K562 (cell line): ENCODE data around the gene COMP. TPM values are rescaled to one million over a fixed set of nuclear protein-coding genes. Genes with fewer than 3 reads are reported as not detected.

Experiments
- ATAC-seq: fragments of 200-7000 bp; cut with Tn5 transposase; 3 replicates; pipeline ENCODE4 v1.9.1; 2020; ENCODE audit warnings: moderate library complexity
- BruUV-seq: library from RNA; stranded (reverse); fragments of 400-500 nt; replicated peaks from 2 replicates; lab custom pipeline; 2021; lab: Mats Ljungman, UMichigan
- CTCF ChIA-PET: fragments of 300-600 bp; formaldehyde crosslinking; extraction: SDS; loops from one replicate; lab custom pipeline; 2021; ENCODE audit warnings: low intra/inter-chr PET ratio; lab: Yijun Ruan, JAX
- POLR2A ChIA-PET: fragments of 300-600, 350-650 bp; sonication (Branson Sonifier 250); formaldehyde crosslinking; extraction: SDS; loops from one replicate; lab custom pipeline; 2021; ENCODE audit warnings: antibody characterized with exemption, inconsistent platforms; lab: Yijun Ruan, JAX
- DNase-seq, 4 experiments: peaks; one replicate each; pipeline versions ENCODE4 v3.0.0 to v3.0.0-alpha.2; 2011 to 2018; ENCODE audit warnings: low spot score in 3 of 4, mixed read lengths in 3 of 4; ENCODE audit errors: extremely low read depth in 1 of 4
- FAIRE-seq: peaks from 2 replicates; lab custom pipeline; 2011; peaks lifted over from hg19 to GRCh38; lab: Jason Lieb, UNC
- H2AFZ ChIP-seq: 2 replicates; pipeline ENCODE4 v1.6.0; 2011; ENCODE audit warnings: low read depth, low read length, control low read depth, inconsistent platforms
- H3K27ac ChIP-seq: fragments of 200-600 bp; 3 replicates; pipeline ENCODE4 v1.8.0; 2011; ENCODE audit warnings: low read depth, mild to moderate bottlenecking, control low read depth, inconsistent platforms, low read length, moderate library complexity, mixed read lengths; ENCODE audit errors: extremely low read depth
- H3K27me3 ChIP-seq, 2 experiments: fragments of 300-600 bp in 1 of 2; 2 replicates in 1 of 2; 3 replicates in 1 of 2; pipeline versions ENCODE4 v1.6.0 to v1.8.0; 2011; ENCODE audit warnings: inconsistent platforms in 2 of 2, low read length in 2 of 2, mild to moderate bottlenecking in 1 of 2, mixed read lengths in 1 of 2, moderate library complexity in 1 of 2; ENCODE audit not compliant: control insufficient read depth in 2 of 2, insufficient read depth in 2 of 2
- H3K36me3 ChIP-seq: fragments of 300-600 bp; 3 replicates; pipeline ENCODE4 v1.8.0; 2011; ENCODE audit warnings: mild to moderate bottlenecking, low read length, inconsistent platforms; ENCODE audit not compliant: control insufficient read depth, insufficient read depth
- H3K4me1 ChIP-seq, 2 experiments: fragments of 200-600 bp in 1 of 2; replicated peaks in 1 of 2; 2 replicates in 1 of 2; 3 replicates in 1 of 2; pipeline versions ENCODE4 v1.5.1 to v1.8.0; 2011; ENCODE audit warnings: inconsistent platforms in 2 of 2, low read length in 2 of 2, mild to moderate bottlenecking in 1 of 2, mixed read lengths in 1 of 2, moderate library complexity in 1 of 2; ENCODE audit not compliant: control insufficient read depth in 2 of 2, insufficient read depth in 2 of 2
- H3K4me2 ChIP-seq: 2 replicates; pipeline ENCODE4 v1.6.1; 2011; ENCODE audit warnings: low read length, control low read depth, inconsistent platforms, mixed read lengths; ENCODE audit not compliant: insufficient read depth
- H3K4me3 ChIP-seq: fragments of 200-600 bp; sonication (generic), shearing (Covaris generic); 2 replicates; pipeline ENCODE4 v1.5.1; 2016; ENCODE audit warnings: control low read depth, inconsistent platforms
- H3K79me2 ChIP-seq: fragments of 200-600 bp; 3 replicates; pipeline ENCODE4 v1.8.0; 2011; ENCODE audit warnings: low read length, inconsistent platforms; ENCODE audit not compliant: control insufficient read depth, insufficient read depth
- H3K9ac ChIP-seq, 2 experiments: 2 replicates each; pipeline versions ENCODE4 v1.6.0 to v1.6.1; 2011; ENCODE audit warnings: low read depth in 2 of 2, low read length in 2 of 2, control low read depth in 1 of 2, inconsistent platforms in 1 of 2, mild to moderate bottlenecking in 1 of 2, mixed read lengths in 1 of 2; ENCODE audit not compliant: insufficient read depth in 1 of 2
- H3K9me1 ChIP-seq: one replicate; pipeline ENCODE4 v1.6.0; 2011; ENCODE audit warnings: inconsistent platforms, mild to moderate bottlenecking, low read length, moderate library complexity; ENCODE audit not compliant: control insufficient read depth, insufficient read depth
- H3K9me3 ChIP-seq: replicated peaks from 2 replicates; pipeline ENCODE4 v1.5.1; 2011; ENCODE audit warnings: low read depth, low read length, inconsistent platforms; ENCODE audit not compliant: control insufficient read depth, insufficient read depth
- H4K20me1 ChIP-seq: replicated peaks from 2 replicates; pipeline ENCODE4 v1.6.1; 2011; ENCODE audit warnings: low read length, inconsistent platforms, mixed read lengths; ENCODE audit not compliant: control insufficient read depth, insufficient read depth
- ARID1B ChIP-seq: fragments of 450-650 bp; IDR thresholded peaks from 2 replicates; pipeline ENCODE4 v1.6.1; 2016; ENCODE audit warnings: antibody characterized with exemption, mild to moderate bottlenecking, inconsistent platforms
- GTF2E2 ChIP-seq: fragments of 200-800 bp; sonication (Bioruptor generic); IDR thresholded peaks from 2 replicates; pipeline ENCODE4 v1.6.1; 2016; ENCODE audit warnings: missing genetic modification characterization, missing compliant biosample characterization
- HNRNPK ChIP-seq: fragments of 200-400 bp; formaldehyde crosslinking; IDR thresholded peaks from one replicate; pipeline ENCODE4 v1.6.1; 2018; ENCODE audit warnings: mild to moderate bottlenecking, low read depth, low read length; ENCODE audit not compliant: poor library complexity, severe bottlenecking
- HOXB6 ChIP-seq: fragments of 250-450 bp; sonication (Bioruptor Pico); IDR thresholded peaks from 2 replicates; pipeline ENCODE4 v1.5.1; 2022; ENCODE audit warnings: mild to moderate bottlenecking, borderline replicate concordance
- KLF6 ChIP-seq: fragments of 250-450 bp; sonication (Bioruptor Pico); IDR thresholded peaks from 2 replicates; pipeline ENCODE4 v1.4.0; 2020; ENCODE audit warnings: mild to moderate bottlenecking, moderate library complexity, borderline replicate concordance
- PTBP1 ChIP-seq: fragments of 200-400 bp; formaldehyde crosslinking; IDR thresholded peaks from 2 replicates; pipeline ENCODE4 v1.6.1; 2017; ENCODE audit warnings: low read depth, low read length
- RFX1 ChIP-seq: fragments of 450-650 bp; IDR thresholded peaks from 2 replicates; pipeline ENCODE4 v1.6.1; 2016; ENCODE audit warnings: mild to moderate bottlenecking, moderate library complexity
- TGIF2 ChIP-seq: sonication (generic); formaldehyde crosslinking; IDR thresholded peaks from 2 replicates; pipeline ENCODE4 v1.8.1; 2022; ENCODE audit warnings: mild to moderate bottlenecking, missing genetic modification reagents, moderate library complexity
- XRCC3 ChIP-seq: fragments of 450-650 bp; IDR thresholded peaks from 2 replicates; pipeline ENCODE4 v1.6.1; 2017; ENCODE audit warnings: mild to moderate bottlenecking, moderate library complexity
- YY1 ChIP-seq, 3 experiments: IDR thresholded peaks; 2 replicates each; pipeline ENCODE4 v1.6.1; 2011; ENCODE audit warnings: low read length in 2 of 3, mild to moderate bottlenecking in 2 of 3, moderate library complexity in 2 of 3, borderline replicate concordance in 1 of 3, control low read depth in 1 of 3, low read depth in 1 of 3; ENCODE audit not compliant: insufficient read depth in 3 of 3, insufficient replicate concordance in 2 of 3, control insufficient read depth in 1 of 3, insufficient read length in 1 of 3; ENCODE audit errors: extremely low read depth in 1 of 3
- ZNF57 ChIP-seq: fragments of 450-650 bp; formaldehyde crosslinking; IDR thresholded peaks from 2 replicates; pipeline ENCODE4 v1.4.0; 2020; ENCODE audit warnings: mild to moderate bottlenecking, moderate library complexity
- ZNF695 ChIP-seq: fragments of 450-650 bp; formaldehyde crosslinking; IDR thresholded peaks from 2 replicates; pipeline ENCODE4 v1.4.0; 2020; ENCODE audit warnings: mild to moderate bottlenecking, moderate library complexity
- ZNF707 ChIP-seq: fragments of 250-450 bp; sonication (Bioruptor Pico); conservative IDR thresholded peaks from 2 replicates; pipeline ENCODE4 v1.8.0; 2022; ENCODE audit warnings: inconsistent platforms, mild to moderate bottlenecking, moderate library complexity
- WGBS: fragments of 100-300 bp; shearing (Covaris generic); methylation state at CpG from one replicate; pipeline ENCODE4 v1.1.6; 2016; ENCODE audit warnings: low coverage, mixed read lengths; ENCODE audit not compliant: insufficient coverage; ENCODE audit errors: missing lambda C conversion rate; 5-methylcytosine and 5-hydroxymethylcytosine counted together
- in situ Hi-C: fragments of 300-500 bp; cut with MboI; formaldehyde crosslinking; loops from 4 replicates; pipeline ENCODE4 v1.15.0; 2018; ENCODE audit warnings: inconsistent platforms, mixed read lengths
- intact Hi-C: fragments of 100-400 bp; cut with micrococcal nuclease; formaldehyde crosslinking; loops from 2 replicates; pipeline ENCODE4 v1.14.2; 2022
- polyA plus RNA-seq, 8 experiments: library from polyadenylated mRNA; depleted of rRNA in 4 of 8; stranded (reverse) in 5 of 8; unstranded in 3 of 8; fragments of >200 nt; fragmentation: Nextera tagmentation in 2 of 8; fragmentation: Illumina TruSeq in 1 of 8; extraction: Ambion mirVana in 2 of 8; extraction: Trizol in 1 of 8; gene quantifications; 2 replicates each; pipeline versions ENCODE4 v1.2.1 to v1.2.3, GENCODE V29; 2011 to 2014; ENCODE audit warnings: inconsistent platforms in 1 of 8, missing spikeins in 1 of 8
- total RNA-seq, 7 experiments: library from RNA; depleted of rRNA in 6 of 7; stranded (reverse); fragments of >200 nt in 6 of 7; fragmentation: Illumina TruSeq in 2 of 7; extraction: Trizol in 2 of 7; gene quantifications; 2 replicates each; pipeline versions ENCODE4 v1.2.1 to v1.2.3, GENCODE V29; 2011 to 2021; ENCODE audit warnings: low replicate concordance in 1 of 7
- TF ChIP-seq, protein P1 (sequence below): sonication (generic); formaldehyde crosslinking; IDR thresholded peaks from 2 replicates; pipeline ENCODE4 v1.8.0; 2023; ENCODE audit warnings: mild to moderate bottlenecking, missing genetic modification reagents
- TF ChIP-seq, protein P2 (sequence below): fragments of 450-650 bp; IDR thresholded peaks from 2 replicates; pipeline ENCODE4 v1.6.1; 2017; ENCODE audit warnings: antibody characterized with exemption, mild to moderate bottlenecking

The COMP gene
- total and polyA plus RNA-seq, 9 of the 15 experiments (the other 6 are each of a cell fraction or from before 2014, with no cell fraction given): 0.07 TPM; not detected in 8

DNA sequence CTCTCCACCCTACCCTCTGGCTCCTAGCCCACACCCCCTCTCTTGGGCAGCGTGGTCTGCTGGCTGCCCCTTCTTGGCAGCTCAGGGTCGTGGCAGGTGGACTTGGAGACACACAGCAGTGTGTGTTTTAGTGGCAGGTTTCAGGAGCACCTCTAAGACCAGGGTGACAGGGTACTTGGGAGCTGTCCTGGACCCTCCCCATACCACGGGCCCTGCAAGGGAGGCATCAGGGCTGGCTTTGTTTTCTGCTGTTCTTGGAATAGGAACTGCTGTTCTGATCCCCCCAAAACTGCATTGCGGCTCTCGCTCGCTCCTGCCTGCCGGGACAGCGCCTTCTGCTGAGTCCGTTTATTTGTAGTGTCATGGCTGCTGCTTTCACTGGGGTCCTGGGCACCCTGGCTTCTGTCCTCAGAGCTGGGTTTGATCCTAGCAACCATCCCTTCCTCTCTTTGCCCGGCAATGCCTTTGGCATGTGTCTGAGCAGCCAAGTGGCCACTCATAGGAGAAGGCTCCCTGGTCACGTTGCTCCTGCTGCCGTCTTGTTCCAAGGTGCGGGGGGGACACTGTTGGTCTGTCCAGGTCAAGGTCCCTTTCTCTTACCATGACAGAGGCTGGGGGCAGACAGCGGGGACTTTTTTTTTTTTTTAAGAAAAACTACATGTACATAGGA, 12.1 kb downstream of the COMP start (continued):
- TF ChIP-seq, protein P1, sequence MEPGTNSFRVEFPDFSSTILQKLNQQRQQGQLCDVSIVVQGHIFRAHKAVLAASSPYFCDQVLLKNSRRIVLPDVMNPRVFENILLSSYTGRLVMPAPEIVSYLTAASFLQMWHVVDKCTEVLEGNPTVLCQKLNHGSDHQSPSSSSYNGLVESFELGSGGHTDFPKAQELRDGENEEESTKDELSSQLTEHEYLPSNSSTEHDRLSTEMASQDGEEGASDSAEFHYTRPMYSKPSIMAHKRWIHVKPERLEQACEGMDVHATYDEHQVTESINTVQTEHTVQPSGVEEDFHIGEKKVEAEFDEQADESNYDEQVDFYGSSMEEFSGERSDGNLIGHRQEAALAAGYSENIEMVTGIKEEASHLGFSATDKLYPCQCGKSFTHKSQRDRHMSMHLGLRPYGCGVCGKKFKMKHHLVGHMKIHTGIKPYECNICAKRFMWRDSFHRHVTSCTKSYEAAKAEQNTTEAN: no peak
- no peak for TF ChIP-seq GTF2E2 (tag)
- no peak for TF ChIP-seq HNRNPK
- TF ChIP-seq RFX1: no peak

DNA sequence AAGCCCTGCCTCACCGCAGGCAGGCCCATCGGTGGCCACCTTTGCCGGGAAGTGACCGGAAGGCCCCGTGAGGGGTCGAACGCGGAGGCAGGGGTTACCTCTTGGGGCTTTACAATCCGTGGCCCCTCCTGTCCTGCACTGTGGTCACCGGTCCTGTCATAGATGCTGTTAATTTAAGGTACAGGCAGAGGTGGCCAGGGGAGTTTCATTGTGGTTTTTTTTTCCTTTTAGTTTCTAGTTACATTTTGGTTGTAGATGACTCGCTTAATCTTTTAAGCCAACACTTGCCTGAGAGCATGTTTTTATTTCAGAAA, 13.1 kb downstream of the COMP start:
- Histone ChIP-seq H4K20me1 (peaks cover 11% of the 10 kb centered on the region), H3K27me3 (peaks cover 28 to 82% of the 10 kb centered on the region in 2 experiments; a peak in 4 of 5 replicates), H2AFZ (no peak overlapping the region), H3K9ac (no peak overlapping the region), H3K36me3 (no peaks in the 10 kb centered on the region), H3K4me3 (no peak overlapping the region), H3K4me1 (peaks cover 0 to 68% of the 10 kb centered on the region in 2 experiments; a peak in 2 of 5 replicates), H3K9me1 (no peaks in the 10 kb centered on the region), H3K9me3 (no peaks in the 10 kb centered on the region), H3K79me2 (no peaks in the 10 kb centered on the region), H3K4me2 (no peak overlapping the region), H3K27ac (no peak overlapping the region)
- intact Hi-C loops: no loop called here
- FAIRE-seq (no peak), ATAC-seq (no peak), DNase-seq (no peak)
- 61% methylated on average over 9 of the region's 11 CpGs for WGBS
- ChIA-PET POLR2A (interaction anchor here (0.7 kb wide), 1 partner anchor 9 kb away, joined by 3 read pairs; no protein-coding TSS in a partner anchor), CTCF (no interaction called here)
- TF ChIP-seq KLF6 (CRISPR knock-in tag): no peak
- TF ChIP-seq ZNF695 (CRISPR knock-in tag): no peak
- TF ChIP-seq HOXB6: no peak
- no peak for TF ChIP-seq PTBP1
- TF ChIP-seq ZNF707: no peak
- TF ChIP-seq TGIF2 (CRISPR knock-in tag): no peak
- TF ChIP-seq ZNF57: no peak
- TF ChIP-seq XRCC3: no peak
- no peak for TF ChIP-seq YY1 (IDR thresholded peaks at IDR 0.05; ENCODE audit: borderline replicate concordance in 1 of 3, control insufficient read depth in 1 of 3, extremely low read depth in 1 of 3, insufficient read depth in 3 of 3, insufficient read length in 1 of 3, insufficient replicate concordance in 2 of 3, low read depth in 1 of 3, low read length in 2 of 3)
- TF ChIP-seq ARID1B: no peak
- TF ChIP-seq, protein P2, sequence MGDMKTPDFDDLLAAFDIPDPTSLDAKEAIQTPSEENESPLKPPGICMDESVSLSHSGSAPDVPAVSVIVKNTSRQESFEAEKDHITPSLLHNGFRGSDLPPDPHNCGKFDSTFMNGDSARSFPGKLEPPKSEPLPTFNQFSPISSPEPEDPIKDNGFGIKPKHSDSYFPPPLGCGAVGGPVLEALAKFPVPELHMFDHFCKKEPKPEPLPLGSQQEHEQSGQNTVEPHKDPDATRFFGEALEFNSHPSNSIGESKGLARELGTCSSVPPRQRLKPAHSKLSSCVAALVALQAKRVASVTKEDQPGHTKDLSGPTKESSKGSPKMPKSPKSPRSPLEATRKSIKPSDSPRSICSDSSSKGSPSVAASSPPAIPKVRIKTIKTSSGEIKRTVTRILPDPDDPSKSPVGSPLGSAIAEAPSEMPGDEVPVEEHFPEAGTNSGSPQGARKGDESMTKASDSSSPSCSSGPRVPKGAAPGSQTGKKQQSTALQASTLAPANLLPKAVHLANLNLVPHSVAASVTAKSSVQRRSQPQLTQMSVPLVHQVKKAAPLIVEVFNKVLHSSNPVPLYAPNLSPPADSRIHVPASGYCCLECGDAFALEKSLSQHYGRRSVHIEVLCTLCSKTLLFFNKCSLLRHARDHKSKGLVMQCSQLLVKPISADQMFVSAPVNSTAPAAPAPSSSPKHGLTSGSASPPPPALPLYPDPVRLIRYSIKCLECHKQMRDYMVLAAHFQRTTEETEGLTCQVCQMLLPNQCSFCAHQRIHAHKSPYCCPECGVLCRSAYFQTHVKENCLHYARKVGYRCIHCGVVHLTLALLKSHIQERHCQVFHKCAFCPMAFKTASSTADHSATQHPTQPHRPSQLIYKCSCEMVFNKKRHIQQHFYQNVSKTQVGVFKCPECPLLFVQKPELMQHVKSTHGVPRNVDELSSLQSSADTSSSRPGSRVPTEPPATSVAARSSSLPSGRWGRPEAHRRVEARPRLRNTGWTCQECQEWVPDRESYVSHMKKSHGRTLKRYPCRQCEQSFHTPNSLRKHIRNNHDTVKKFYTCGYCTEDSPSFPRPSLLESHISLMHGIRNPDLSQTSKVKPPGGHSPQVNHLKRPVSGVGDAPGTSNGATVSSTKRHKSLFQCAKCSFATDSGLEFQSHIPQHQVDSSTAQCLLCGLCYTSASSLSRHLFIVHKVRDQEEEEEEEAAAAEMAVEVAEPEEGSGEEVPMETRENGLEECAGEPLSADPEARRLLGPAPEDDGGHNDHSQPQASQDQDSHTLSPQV: no peak
- in situ Hi-C loops: no loop called here
- BruUV-seq: no TSS peak
